NCI-H1417 (cell line): ENCODE results near the gene JHY.
"Not testable (repeated sequence)": the region's sequence is repeated elsewhere in the genome, so short reads cannot be mapped to it uniquely, and the experiment has no call there.

Experiments
- DNase-seq, 3 experiments: peaks; one replicate each; lab custom pipeline; 2025; lab: John Stamatoyannopoulos, UW

JHY gene

GRCh38 chr11:122882189-122882856, at the start of gene JHY:
JHY (plus strand) TSS chr11:122882759; CDS start chr11:122885850, 3,091 bp downstream.
- peak in 1 of 3 experiments; percentile 17 for DNase-seq

GRCh38 chr11:122833846-122834464, 48.6 kb upstream of the JHY start:
- no peak for DNase-seq

DNA sequence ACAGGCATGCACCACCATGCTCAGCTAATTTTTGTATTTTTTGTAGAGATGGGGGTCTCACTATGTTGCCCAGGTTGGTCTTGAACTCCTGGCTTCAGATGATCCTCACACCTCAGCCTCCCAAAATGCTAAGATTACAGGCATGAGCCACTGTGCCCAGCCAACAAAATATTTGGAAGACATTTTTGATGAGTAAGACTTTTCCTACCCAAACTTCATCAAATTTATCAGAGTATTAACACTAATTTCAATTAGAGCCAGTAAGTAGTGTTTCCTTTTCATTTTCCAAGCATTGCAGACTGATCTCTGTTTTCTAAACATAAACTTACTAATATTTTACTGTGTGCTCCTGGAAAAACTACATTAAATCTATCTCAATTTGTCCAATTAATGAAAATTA, 45.6 kb upstream of the JHY start:
- no peak for DNase-seq

DNA sequence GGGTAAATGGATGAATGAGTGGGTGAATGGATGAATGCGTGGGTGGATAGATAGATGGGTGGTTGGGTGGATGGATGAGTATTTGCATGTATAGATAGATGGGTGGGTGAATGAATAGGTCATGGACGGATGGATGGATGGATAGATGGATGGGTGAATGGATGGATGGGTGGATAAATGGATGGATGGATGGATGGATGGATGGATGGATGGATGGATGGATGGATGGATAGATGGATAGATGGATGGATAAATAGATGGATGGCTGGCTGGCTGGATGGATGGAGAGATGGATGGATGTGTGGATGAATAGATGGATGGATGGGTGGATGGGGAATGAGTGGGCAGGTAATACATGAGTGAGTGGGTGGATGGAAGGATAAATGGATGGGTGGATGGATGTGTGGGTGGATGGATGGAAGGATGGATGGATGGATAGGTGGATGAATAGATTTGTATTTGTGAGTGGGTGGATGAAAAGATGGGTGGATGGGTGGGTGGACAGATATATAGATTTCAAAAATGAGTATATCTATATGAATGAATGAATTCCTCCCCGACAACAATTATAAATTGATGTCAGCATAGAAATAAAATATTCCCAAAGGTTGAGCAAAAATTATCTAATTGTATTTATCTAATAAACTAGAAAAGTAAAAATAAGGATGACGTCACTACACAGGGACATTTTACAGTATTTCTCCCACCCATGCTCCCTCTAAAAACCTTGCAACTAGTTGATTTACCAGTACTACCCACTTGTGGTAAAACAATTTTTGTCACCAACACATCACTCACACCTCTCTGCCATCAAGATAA, 44.8 kb upstream of the JHY start:
- DNase-seq: no peak

GRCh38 chr11:122843281-122844141, 39.0 kb upstream of the JHY start:
- peak; percentile 31 to 80 (median 55) for DNase-seq

DNA sequence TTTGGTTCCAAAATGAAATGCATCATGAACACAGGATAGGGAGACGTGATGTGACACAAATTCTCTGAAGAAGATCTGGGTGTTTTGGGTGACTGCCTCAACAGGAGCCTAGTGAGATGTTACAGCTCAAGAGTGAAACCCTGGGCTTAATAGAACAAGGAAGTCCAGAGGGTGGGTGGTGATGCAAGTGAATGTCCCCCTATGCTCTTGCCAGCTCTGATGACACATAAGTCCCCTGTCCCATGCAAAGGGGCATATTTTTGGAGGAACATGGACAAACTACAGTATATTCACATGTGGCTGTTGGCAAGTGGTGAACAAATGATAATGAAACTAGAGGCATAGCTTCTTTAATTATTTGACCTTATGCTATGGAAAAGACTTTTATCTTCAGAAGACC, 35.1 kb upstream of the JHY start:
- no peak for DNase-seq

DNA sequence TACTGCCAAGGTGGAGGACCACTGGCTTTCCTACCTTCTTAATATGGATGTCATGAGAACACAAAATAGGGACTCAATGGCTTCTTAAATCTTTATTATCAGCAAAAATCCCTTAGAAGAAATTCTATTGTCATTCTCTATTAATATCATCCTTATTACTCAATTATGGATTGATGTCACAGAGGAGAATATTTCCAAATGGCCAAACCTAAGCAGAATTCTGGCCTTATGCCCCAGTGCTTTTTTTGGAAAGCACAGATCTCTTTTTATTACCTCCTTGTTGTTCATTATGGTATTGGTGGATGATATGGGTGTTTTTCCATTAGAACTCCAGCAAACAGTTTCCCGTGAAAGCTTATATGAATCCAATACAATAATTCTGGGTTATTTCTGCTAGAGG, 34.4 kb upstream of the JHY start:
- DNase-seq: no peak

DNA sequence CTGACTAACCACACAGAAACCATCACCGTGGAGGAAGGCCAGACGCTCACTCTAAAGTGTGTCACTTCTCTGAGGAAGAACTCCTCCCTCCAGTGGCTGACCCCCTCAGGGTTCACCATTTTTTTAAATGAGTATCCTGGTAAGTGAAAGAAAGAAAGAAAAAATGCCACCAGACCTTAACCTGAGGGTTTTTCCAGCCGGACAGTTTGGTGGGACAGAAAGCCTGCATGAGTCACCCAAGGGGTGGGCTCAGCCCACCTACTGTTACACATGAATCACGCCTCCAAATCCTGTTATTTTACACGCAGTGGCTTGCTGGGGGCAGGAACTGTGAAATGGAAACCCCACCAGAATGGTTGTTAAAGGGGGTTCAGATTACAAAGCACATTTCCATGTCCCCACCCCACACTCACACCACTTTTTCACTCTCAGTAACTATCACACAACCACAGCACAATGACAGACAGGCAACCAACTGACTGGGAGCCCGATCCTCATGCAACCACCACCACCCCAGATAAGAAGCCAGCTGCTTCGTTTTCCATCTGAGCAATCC, 32.4 kb upstream of the JHY start:
- DNase-seq: no peak

DNA sequence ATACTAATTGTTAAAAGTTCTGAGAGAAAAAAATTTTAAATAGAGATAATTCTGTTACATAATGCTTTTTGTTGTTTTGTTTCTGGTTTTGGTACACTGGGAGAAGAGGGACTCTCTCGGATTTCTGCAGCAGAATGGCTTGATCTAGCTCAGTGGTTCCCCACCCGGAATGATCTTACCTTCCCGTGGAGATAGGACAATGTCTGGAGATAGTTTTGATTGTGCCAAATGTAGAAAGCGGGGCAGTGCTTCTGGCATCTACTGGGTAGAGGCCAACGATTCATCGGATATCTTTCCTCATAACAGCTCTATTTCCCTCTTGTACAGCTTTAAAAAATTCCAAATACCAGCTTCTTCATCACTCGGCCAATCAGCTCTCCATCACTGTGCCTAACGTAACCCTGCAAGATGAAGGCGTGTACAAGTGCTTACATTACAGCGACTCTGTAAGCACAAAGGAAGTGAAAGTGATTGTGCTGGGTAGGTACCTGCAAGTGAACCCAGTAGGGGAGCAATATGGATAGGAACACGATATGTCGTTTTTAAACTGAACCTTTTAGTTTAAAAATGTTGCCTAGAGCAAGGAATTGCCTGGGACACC, 31.1 kb upstream of the JHY start:
- DNase-seq: peak in 1 of 3 experiments; percentile 25

- no peak for DNase-seq
These were observed 30.3 kb upstream of the JHY start for GRCh38 chr11:122852074-122852795.

- no peak for DNase-seq
These were observed 29.8 kb upstream of the JHY start for GRCh38 chr11:122852796-122853160.

DNA sequence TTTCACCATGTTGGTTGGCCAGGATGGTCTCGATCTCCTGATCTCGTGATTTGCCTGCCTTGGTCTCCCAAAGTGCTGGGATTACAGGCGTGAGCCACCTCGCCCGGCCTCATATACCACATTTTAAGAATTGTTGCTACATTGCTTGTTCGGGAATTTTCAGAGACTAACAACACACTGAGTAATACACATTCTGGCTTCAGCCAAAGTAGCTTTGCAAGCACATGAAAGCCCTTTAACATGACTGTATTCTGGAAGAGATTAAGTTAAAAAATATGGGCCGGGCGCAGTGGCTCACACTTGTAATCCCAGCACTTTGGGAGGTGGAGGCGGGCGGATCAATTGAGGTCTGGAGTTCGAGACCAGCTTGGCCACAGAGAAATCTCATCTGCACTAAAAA, 29.3 kb upstream of the JHY start:
- DNase-seq: no peak

DNA sequence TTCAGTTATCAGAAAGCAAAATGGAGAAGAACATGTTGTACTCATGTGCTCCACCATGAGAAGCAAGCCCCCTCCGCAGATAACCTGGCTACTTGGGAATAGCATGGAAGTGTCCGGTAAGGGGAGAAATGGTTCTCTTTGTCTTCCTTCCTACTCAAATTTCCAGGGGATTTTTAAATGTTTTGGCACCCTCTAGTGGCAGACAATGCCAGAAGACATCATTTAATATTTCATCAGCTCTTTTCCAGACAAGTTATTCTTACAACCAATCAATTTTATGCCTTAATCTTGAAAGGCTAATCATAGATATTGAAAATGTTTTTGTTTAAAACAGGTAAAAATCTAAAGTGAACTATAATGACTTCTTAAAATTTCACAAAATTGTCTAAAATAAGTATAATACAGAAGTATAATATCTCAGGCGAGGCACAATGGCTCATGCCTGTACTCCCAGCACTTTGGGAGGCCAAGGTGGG, 28.6 kb upstream of the JHY start:
- peak; percentile 64 to 91 (median 81) for DNase-seq

DNA sequence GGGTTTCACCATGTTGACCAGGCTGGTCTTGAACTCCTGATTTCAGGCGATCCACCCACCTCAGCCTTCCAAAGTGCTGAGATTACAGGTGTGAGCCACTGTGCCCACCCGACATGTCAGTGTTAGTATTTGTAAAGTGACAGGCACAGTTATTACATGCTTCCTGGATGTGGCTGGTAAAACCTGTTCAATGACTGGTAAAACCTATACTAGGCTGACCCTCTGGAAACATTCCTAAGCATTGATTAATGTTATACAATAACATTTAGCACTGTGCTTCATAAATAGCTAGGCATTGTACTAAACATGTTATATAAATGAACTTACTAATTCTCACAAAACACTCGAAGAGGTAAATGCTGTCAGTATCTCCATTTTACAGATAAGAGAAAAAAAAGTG, 20.9 kb upstream of the JHY start:
- no peak for DNase-seq

- no peak for DNase-seq
These were observed 20.5 kb upstream of the JHY start for GRCh38 chr11:122862091-122862490.

DNA sequence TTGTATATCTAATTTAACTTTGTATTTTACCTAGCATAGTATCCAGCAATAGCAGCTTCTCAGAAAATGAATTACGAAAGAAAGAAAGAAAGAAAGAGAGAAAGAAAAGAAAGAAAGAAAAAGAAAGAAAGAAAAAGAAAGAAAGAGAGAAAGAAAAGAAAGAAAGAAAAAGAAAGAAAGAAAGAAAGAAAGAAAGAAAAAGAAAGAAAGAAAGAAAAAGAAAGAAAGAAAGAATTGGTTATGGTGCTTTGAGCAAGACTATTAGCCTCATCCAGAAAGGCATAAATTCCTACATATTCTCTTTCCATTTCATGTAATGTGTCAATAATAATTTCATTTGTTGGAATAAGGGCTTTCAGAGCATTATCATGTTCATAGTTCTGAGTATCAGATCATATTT, 19.4 kb upstream of the JHY start:
- not testable (repeated sequence) for DNase-seq

- DNase-seq: peak; percentile 28 to 72 (median 43)
These were observed 18.7 kb upstream of the JHY start for GRCh38 chr11:122863704-122864326.

GRCh38 chr11:122864386-122865115, 18.0 kb upstream of the JHY start:
- no peak for DNase-seq

- peak in 2 of 3 experiments; percentile 60 to 77 for DNase-seq
These were observed 12.9 kb upstream of the JHY start for GRCh38 chr11:122869622-122870021.
